ENCODE measurements around the gene CCDC7.
"Not testable (repeated sequence)": the region's sequence is repeated elsewhere in the genome, so short reads cannot be mapped to it uniquely, and the experiment has no call there.

The CCDC7 gene

GRCh38 chr10:32906595-32906994, 460.7 kb downstream of the CCDC7 start:
- DNase-seq (ENCODE audit: insufficient read length, low spot score), result no peak
- no peak for FAIRE-seq
- no peak for TF ChIP-seq POLR2A (IDR thresholded peaks at IDR 0.05; ENCODE audit: low read depth, low read length)
- no peak for TF ChIP-seq SPI1 (IDR thresholded peaks at IDR 0.05; ENCODE audit: low read depth, low read length)
- no peak for TF ChIP-seq POLR2AphosphoS5 (IDR thresholded peaks at IDR 0.05; ENCODE audit: low read depth, low read length)
- TF ChIP-seq POU2F2 (IDR thresholded peaks at IDR 0.05; ENCODE audit: low read depth, low read length), result no peak
- no peak for TF ChIP-seq TAF1 (IDR thresholded peaks at IDR 0.05; ENCODE audit: low read depth, low read length)
- TF ChIP-seq PAX5 (IDR thresholded peaks at IDR 0.05; ENCODE audit: insufficient read depth, low read length, severe bottlenecking), result no peak

GRCh38 chr10:32909456-32909855, 463.5 kb downstream of the CCDC7 start:
- no peak for TF ChIP-seq POLR2A (IDR thresholded peaks at IDR 0.05; ENCODE audit: low read depth, low read length)
- no peak for TF ChIP-seq POU2F2 (IDR thresholded peaks at IDR 0.05; ENCODE audit: low read depth, low read length)
- TF ChIP-seq TAF1 (IDR thresholded peaks at IDR 0.05; ENCODE audit: low read depth, low read length), result no peak
- TF ChIP-seq PAX5 (IDR thresholded peaks at IDR 0.05; ENCODE audit: insufficient read depth, low read length, severe bottlenecking), result no peak
- TF ChIP-seq SPI1 (IDR thresholded peaks at IDR 0.05; ENCODE audit: low read depth, low read length), result no peak
- TF ChIP-seq POLR2AphosphoS5 (IDR thresholded peaks at IDR 0.05; ENCODE audit: low read depth, low read length), result no peak
- no peak for FAIRE-seq
- DNase-seq (ENCODE audit: insufficient read length, low spot score), result no peak

- not testable (repeated sequence) for DNase-seq (ENCODE audit: insufficient read length, low spot score)
- peak; percentile 91 for FAIRE-seq
These were observed 464.0 kb downstream of the CCDC7 start for GRCh38 chr10:32909970-32910369.

GRCh38 chr10:32911285-32912016, 465.5 kb downstream of the CCDC7 start:
- FAIRE-seq, result peak; percentile 85
- TF ChIP-seq PAX5 (IDR thresholded peaks at IDR 0.05; ENCODE audit: insufficient read depth, low read length, severe bottlenecking) (no peak), POLR2A (IDR thresholded peaks at IDR 0.05; ENCODE audit: low read depth, low read length) (no peak), TAF1 (IDR thresholded peaks at IDR 0.05; ENCODE audit: low read depth, low read length) (no peak), POU2F2 (IDR thresholded peaks at IDR 0.05; ENCODE audit: low read depth, low read length) (no peak), POLR2AphosphoS5 (IDR thresholded peaks at IDR 0.05; ENCODE audit: low read depth, low read length) (no peak), SPI1 (IDR thresholded peaks at IDR 0.05; ENCODE audit: low read depth, low read length) (no peak)
- no peak for DNase-seq (ENCODE audit: insufficient read length, low spot score)

- DNase-seq (ENCODE audit: insufficient read length, low spot score); FAIRE-seq: not testable (repeated sequence)
These were observed 471.9 kb downstream of the CCDC7 start for GRCh38 chr10:32917817-32918216.

GRCh38 chr10:32922170-32922569, 476.2 kb downstream of the CCDC7 start:
- FAIRE-seq (no peak), DNase-seq (ENCODE audit: insufficient read length, low spot score) (no peak)
- TF ChIP-seq SPI1 (IDR thresholded peaks at IDR 0.05; ENCODE audit: low read depth, low read length) (no peak), TAF1 (IDR thresholded peaks at IDR 0.05; ENCODE audit: low read depth, low read length) (no peak), PAX5 (IDR thresholded peaks at IDR 0.05; ENCODE audit: insufficient read depth, low read length, severe bottlenecking) (no peak), POLR2AphosphoS5 (IDR thresholded peaks at IDR 0.05; ENCODE audit: low read depth, low read length) (no peak), POLR2A (IDR thresholded peaks at IDR 0.05; ENCODE audit: low read depth, low read length) (no peak), POU2F2 (IDR thresholded peaks at IDR 0.05; ENCODE audit: low read depth, low read length) (no peak)

- no peak for FAIRE-seq
- TF ChIP-seq TAF1 (IDR thresholded peaks at IDR 0.05; ENCODE audit: low read depth, low read length) (no peak), POLR2AphosphoS5 (IDR thresholded peaks at IDR 0.05; ENCODE audit: low read depth, low read length) (no peak), PAX5 (IDR thresholded peaks at IDR 0.05; ENCODE audit: insufficient read depth, low read length, severe bottlenecking) (no peak), POLR2A (IDR thresholded peaks at IDR 0.05; ENCODE audit: low read depth, low read length) (no peak), SPI1 (IDR thresholded peaks at IDR 0.05; ENCODE audit: low read depth, low read length) (no peak), POU2F2 (IDR thresholded peaks at IDR 0.05; ENCODE audit: low read depth, low read length) (no peak)
- no peak for DNase-seq (ENCODE audit: insufficient read length, low spot score)
These were observed 477.2 kb downstream of the CCDC7 start for GRCh38 chr10:32923134-32923533.

GRCh38 chr10:32923849-32924248, 477.9 kb downstream of the CCDC7 start:
- no peak for DNase-seq (ENCODE audit: insufficient read length, low spot score)
- TF ChIP-seq POLR2A (IDR thresholded peaks at IDR 0.05; ENCODE audit: low read depth, low read length) (no peak), POLR2AphosphoS5 (IDR thresholded peaks at IDR 0.05; ENCODE audit: low read depth, low read length) (no peak), PAX5 (IDR thresholded peaks at IDR 0.05; ENCODE audit: insufficient read depth, low read length, severe bottlenecking) (no peak), POU2F2 (IDR thresholded peaks at IDR 0.05; ENCODE audit: low read depth, low read length) (no peak), TAF1 (IDR thresholded peaks at IDR 0.05; ENCODE audit: low read depth, low read length) (no peak), SPI1 (IDR thresholded peaks at IDR 0.05; ENCODE audit: low read depth, low read length) (no peak)
- FAIRE-seq, result no peak

All from GM12891 (cell line).